NK-92 treated with Interleukin-12 subunit alpha and Interleukin-12 subunit beta, amount 100 ng/mL, for 24 hours (cell line): Measurements from ENCODE around the gene XIST.
"Not testable (repeated sequence)": the region's sequence is repeated elsewhere in the genome, so short reads cannot be mapped to it uniquely, and the experiment has no call there.

ENCODE experiments used
- DNase-seq: peaks from one replicate; lab custom pipeline; 2025; lab: John Stamatoyannopoulos, UW

The XIST gene

GRCh38 chrX:73852467-73852866 is at the start of gene XIST:
Gene XIST, minus strand, starts transcription at chrX:73852714.
- DNase-seq: no peak

- DNase-seq: not testable (repeated sequence)
Observed at GRCh38 chrX:73898315-73898714, 45.8 kb upstream of the XIST start.

GRCh38 chrX:73892515-73893090 is 40.1 kb upstream of the XIST start:
- not testable (repeated sequence) for DNase-seq

GRCh38 chrX:73882260-73882659 is 29.7 kb upstream of the XIST start:
- not testable (repeated sequence) for DNase-seq

GRCh38 chrX:73877687-73878086 is 25.2 kb upstream of the XIST start:
- DNase-seq: no peak

- DNase-seq: no peak
Observed at GRCh38 chrX:73876911-73877310, 24.4 kb upstream of the XIST start.

- no peak for DNase-seq
Observed at GRCh38 chrX:73868916-73869315, 16.4 kb upstream of the XIST start.

- DNase-seq: no peak
Observed at GRCh38 chrX:73867144-73867543, 14.6 kb upstream of the XIST start.

- no peak for DNase-seq
Observed at GRCh38 chrX:73863852-73864251, 11.3 kb upstream of the XIST start.

GRCh38 chrX:73863268-73863667 is 10.8 kb upstream of the XIST start:
- no peak for DNase-seq

GRCh38 chrX:73859622-73860021 is 7.1 kb upstream of the XIST start:
- no peak for DNase-seq

- peak; percentile 25 for DNase-seq
Observed at GRCh38 chrX:73855546-73855945, 3.0 kb upstream of the XIST start.

- no peak for DNase-seq
Observed at GRCh38 chrX:73852022-73852421, 492 bp downstream of the XIST start.

GRCh38 chrX:73851014-73852009 is 1.2 kb downstream of the XIST start:
- no peak for DNase-seq

GRCh38 chrX:73850124-73851013 is 2.1 kb downstream of the XIST start:
- no peak for DNase-seq

- DNase-seq: no peak
Observed at GRCh38 chrX:73849073-73849472, 3.4 kb downstream of the XIST start.

- DNase-seq: no peak
Observed at GRCh38 chrX:73847991-73848390, 4.5 kb downstream of the XIST start.

GRCh38 chrX:73847100-73847499 is 5.4 kb downstream of the XIST start:
- DNase-seq: no peak

GRCh38 chrX:73842541-73843234 is 9.8 kb downstream of the XIST start:
- no peak for DNase-seq

GRCh38 chrX:73841337-73841736 is 11.2 kb downstream of the XIST start:
- DNase-seq: no peak

- no peak for DNase-seq
Observed at GRCh38 chrX:73840120-73840924, 12.2 kb downstream of the XIST start.
